Muscle layer of colon (tissue), 2 donors: Measurements from ENCODE around the gene LNPK.
"Not testable (repeated sequence)": the region's sequence is repeated elsewhere in the genome, so short reads cannot be mapped to it uniquely, and the experiment has no call there.

Experiments
- H3K27ac ChIP-seq: one replicate; pipeline ENCODE4 v1.7.0; 2013; ENCODE audit warnings: low read depth, mild to moderate bottlenecking, low read length, moderate library complexity
- H3K27me3 ChIP-seq, 2 donors: one replicate each; pipeline ENCODE4 v1.7.0; 2013; ENCODE audit warnings: low read length in 2 of 2, mild to moderate bottlenecking in 2 of 2; ENCODE audit not compliant: insufficient read depth in 2 of 2, control insufficient read depth in 1 of 2
- H3K36me3 ChIP-seq: one replicate; pipeline ENCODE4 v1.7.0; 2013; ENCODE audit warnings: mild to moderate bottlenecking, low read length; ENCODE audit not compliant: insufficient read depth
- H3K4me1 ChIP-seq: one replicate; pipeline ENCODE4 v1.7.0; 2013; ENCODE audit warnings: mild to moderate bottlenecking, low read length; ENCODE audit not compliant: insufficient read depth
- H3K4me3 ChIP-seq, 2 donors: one replicate each; pipeline ENCODE4 v1.7.0; 2013; ENCODE audit warnings: low read length in 2 of 2, low read depth in 1 of 2, mild to moderate bottlenecking in 1 of 2, moderate library complexity in 1 of 2
- H3K9ac ChIP-seq: one replicate; pipeline ENCODE4 v1.7.0; 2013; ENCODE audit warnings: low read length
- H3K9me3 ChIP-seq: one replicate; pipeline ENCODE4 v1.7.0; 2013; ENCODE audit warnings: mild to moderate bottlenecking, low read length
- donor health status: abdominal sarcoma.
- donor health status: Adenocarcinoma of cecum.

The LNPK gene

DNA sequence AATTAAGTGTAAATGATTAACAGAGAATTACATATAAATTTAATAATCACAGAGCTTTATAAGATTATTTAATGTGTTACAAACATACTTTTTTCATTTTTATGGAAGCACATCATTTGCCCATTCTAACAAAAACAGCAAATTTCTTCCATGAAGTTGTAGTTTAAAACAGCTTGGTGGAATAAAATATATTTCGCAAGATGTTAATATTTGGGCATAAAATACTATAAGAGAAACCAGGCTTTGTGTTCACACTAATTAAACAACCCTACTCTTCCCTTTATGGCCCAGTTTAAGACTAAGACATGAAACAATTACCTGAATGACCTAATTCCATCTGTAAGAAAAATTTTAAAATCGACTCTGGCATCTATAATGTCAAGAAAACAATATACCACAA, 69.4 kb downstream of the LNPK start:
- no peak overlapping the region for H3K9ac ChIP-seq
- H3K9me3 ChIP-seq = no peaks in the 10 kb centered on the region
- no peak overlapping the region for H3K4me3 ChIP-seq
- no peaks in the 10 kb centered on the region for H3K27me3 ChIP-seq
- no peak overlapping the region for H3K27ac ChIP-seq
- peaks cover 14% of the 10 kb centered on the region for H3K36me3 ChIP-seq
- no peaks in the 10 kb centered on the region for H3K4me1 ChIP-seq

DNA sequence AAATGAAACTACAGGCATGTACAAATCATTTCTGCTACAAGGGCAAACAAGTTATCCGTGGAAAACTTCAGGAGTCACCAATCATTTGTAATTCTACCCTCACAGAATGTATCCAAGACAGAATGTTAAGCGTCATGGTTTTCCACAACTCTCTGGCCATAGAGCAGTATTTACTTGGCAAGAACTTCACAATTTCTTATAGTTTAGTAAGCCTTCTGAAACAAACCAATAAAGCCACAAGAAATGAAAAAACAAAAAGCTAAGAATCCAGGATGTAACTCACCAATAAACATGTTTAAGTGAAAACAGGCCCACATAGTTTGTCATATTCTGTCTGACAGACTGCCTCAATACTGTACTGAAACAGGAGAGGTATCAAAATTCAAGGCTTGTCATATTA, 70.3 kb downstream of the LNPK start:
- Histone ChIP-seq H3K9ac (no peak overlapping the region), H3K4me3 (no peak overlapping the region), H3K4me1 (no peaks in the 10 kb centered on the region), H3K36me3 (peaks cover 14% of the 10 kb centered on the region), H3K27ac (no peak overlapping the region), H3K9me3 (no peaks in the 10 kb centered on the region), H3K27me3 (no peaks in the 10 kb centered on the region)

DNA sequence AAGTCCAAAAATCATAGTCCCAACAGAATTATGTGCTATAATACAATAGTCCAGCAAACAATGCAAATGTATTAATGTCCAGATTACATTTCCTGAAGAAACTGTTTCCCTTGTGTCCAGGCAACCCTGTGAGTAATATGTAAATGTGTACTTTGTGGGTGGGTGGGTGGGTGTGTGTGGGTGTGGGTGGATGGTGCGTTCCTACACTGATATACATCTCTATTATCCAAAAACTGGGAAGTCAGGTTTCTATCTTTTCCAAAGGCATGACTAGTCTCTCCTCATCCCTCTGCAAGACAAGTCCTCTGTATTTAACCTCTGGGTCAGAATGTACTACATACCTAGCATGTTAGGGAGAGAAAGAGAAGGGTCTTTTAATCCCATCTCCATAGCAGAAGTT, 71.6 kb downstream of the LNPK start:
- Histone ChIP-seq H3K4me1 (no peaks in the 10 kb centered on the region), H3K4me3 (no peak overlapping the region), H3K27ac (no peak overlapping the region), H3K9ac (no peak overlapping the region), H3K27me3 (no peaks in the 10 kb centered on the region), H3K9me3 (no peaks in the 10 kb centered on the region), H3K36me3 (peaks cover 8% of the 10 kb centered on the region)

DNA sequence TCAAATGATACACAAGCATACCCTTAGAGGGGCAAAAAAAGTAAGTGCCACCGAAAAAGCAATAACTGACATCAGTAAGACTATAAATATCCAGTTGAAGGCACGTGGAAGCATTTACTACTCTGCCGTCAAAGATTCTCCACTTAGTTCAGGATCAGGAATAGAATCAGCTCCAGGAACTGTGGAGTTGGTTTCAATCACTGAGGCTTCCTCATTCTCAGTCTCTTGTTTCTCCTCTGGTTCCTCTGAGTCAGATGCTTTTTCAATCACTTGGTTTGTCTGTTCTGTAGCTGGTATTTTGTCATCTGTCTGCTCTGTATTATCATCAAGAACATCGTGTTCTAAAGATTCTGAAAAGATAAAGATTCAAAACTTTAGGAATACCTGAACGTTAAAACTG, 72.2 kb downstream of the LNPK start:
- Histone ChIP-seq H3K9me3 (no peaks in the 10 kb centered on the region), H3K9ac (no peak overlapping the region), H3K4me1 (no peaks in the 10 kb centered on the region), H3K27me3 (no peaks in the 10 kb centered on the region), H3K36me3 (peaks cover 5% of the 10 kb centered on the region), H3K27ac (no peak overlapping the region), H3K4me3 (no peak overlapping the region)

DNA sequence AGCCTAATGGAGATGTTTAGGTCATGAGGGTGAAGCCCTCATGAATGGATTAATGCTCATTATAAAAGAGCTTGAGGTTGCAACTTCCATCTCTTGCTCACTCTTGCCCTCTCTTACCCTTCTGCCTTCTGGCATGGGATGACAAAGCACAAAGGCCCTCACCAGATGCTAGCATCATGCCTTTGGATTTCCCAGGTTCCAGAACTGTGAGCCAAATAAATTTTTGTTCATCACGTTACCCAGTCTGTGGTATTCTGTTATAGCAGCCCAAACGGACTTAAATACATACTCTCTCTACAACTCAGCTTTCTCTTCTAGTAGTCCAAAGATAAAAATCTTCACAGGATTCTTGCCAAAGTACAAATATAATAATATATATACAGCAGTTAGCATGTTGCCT, 75.8 kb downstream of the LNPK start:
- H3K27ac ChIP-seq = no peak overlapping the region
- no peaks in the 10 kb centered on the region for H3K9me3 ChIP-seq
- H3K36me3 ChIP-seq = no peaks in the 10 kb centered on the region
- H3K27me3 ChIP-seq = no peaks in the 10 kb centered on the region
- no peak overlapping the region for H3K4me3 ChIP-seq
- no peaks in the 10 kb centered on the region for H3K4me1 ChIP-seq
- no peak overlapping the region for H3K9ac ChIP-seq

DNA sequence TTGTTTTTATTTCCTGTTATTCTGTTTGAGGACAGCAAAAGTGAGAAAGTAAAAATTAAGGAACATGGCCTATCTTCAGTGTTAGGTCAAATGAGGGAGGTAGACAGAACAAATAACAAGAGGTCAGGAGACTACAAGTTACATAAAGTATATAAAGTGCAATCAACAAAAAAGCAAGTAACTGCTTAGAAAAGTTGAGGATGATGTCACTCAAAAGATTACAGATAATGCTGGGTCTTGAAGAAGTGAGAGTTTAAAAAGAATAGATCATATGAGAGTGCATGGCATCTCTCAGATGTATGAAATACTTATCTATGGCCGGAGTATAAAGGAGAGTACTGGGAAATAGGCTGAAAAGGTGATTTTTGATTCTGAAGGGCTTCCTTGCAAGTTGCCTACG, 79.9 kb downstream of the LNPK start:
- H3K4me1 ChIP-seq = no peaks in the 10 kb centered on the region

GRCh38 chr2:175918935-175919334, 83.1 kb downstream of the LNPK start:
- no peak overlapping the region for H3K4me3 ChIP-seq
- no peaks in the 10 kb centered on the region for H3K27me3 ChIP-seq
- no peaks in the 10 kb centered on the region for H3K36me3 ChIP-seq
- no peaks in the 10 kb centered on the region for H3K9me3 ChIP-seq
- H3K27ac ChIP-seq = no peak overlapping the region
- no peaks in the 10 kb centered on the region for H3K4me1 ChIP-seq
- no peak overlapping the region for H3K9ac ChIP-seq

More for the DNA sequence above, 79.9 kb downstream of the LNPK start:
- Histone ChIP-seq H3K9ac (no peak overlapping the region), H3K27ac (no peak overlapping the region), H3K27me3 (no peaks in the 10 kb centered on the region), H3K9me3 (no peaks in the 10 kb centered on the region), H3K36me3 (no peaks in the 10 kb centered on the region), H3K4me3 (no peak overlapping the region)

DNA sequence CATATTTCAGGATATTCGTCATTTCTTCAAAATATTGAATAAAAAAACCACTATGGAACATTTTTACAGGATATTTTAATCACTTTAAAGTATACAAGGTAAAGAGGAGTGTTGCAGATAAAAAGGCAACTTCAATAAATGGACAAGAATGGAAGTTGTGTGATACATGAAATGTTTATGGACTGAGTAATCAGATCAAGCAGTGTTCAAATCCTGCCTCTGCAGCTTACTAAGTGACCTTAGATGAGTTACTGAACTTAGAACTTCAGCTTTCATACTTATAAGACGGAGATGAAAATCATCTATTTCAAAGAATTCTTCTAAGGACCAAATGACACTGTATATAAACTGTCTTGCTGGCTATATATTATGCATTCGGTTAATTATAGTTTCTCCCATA, 87.2 kb downstream of the LNPK start:
- Histone ChIP-seq H3K4me1 (no peaks in the 10 kb centered on the region), H3K9me3 (no peaks in the 10 kb centered on the region), H3K27me3 (no peaks in the 10 kb centered on the region), H3K9ac (no peak overlapping the region), H3K27ac (no peak overlapping the region), H3K4me3 (no peak overlapping the region), H3K36me3 (no peaks in the 10 kb centered on the region)

DNA sequence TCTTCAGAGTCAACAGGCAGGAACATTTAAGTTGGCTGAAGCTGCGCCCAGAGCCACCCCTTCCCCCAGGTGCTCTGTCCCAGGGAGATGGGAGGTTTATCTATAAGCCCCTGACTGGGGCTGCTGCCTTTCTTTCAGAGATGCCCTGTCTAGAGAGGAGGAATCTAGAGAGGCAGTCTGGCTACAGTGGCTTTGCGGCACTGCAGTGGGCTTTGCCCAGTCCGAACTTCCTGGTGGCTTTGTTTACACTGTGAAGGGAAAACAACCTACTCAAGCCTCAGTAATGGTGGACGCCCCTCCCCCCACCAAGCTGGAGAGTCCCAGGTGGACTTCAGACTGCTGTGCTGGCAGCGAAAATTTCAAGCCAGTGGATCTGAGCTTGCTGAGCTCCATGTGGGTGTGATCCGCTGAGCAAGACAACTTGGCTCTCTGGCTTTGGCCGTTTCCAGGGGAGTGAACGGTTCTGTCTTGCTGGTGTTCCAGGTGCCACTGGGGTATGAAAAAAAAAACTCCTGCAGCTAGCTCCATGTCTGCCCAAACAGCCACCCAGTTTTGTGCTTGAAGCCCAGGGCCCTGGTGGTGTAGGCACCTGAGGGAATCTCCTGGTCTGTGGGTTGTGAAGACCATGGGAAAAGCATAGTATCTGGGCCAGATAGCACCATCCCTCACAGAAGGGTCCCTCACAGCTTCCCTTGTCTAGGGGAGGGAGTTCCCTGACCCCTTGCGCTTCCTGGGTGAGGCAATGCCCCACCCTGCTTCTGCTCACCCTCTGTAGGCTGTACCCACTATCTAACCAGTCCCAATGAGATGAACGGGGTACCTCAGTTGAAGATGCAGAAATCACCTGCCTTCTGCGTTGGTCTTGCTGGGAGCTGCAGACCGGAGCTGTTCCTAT, 88.0 kb downstream of the LNPK start:
- not testable (repeated sequence) for H3K36me3 ChIP-seq, H3K27me3 ChIP-seq, H3K9ac ChIP-seq

DNA sequence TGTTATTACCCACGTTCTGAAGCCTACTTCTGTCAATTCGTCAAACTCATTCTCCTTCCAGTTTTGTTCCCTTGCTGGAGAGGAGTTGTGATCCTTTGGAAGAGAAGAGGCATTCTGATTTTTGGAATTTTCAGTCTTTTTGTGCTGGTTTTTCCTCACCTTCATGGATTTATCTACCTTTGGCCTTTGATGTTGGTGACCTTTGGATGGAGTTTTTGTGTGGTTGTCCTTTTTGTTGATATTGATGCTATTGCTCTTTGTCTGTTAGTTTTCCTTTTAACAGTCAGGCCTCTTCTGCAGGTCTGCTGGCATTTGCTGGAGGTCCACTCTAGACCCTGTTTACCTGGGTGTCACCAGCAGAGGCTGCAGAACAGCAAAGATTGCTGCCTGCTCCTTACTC, 88.8 kb downstream of the LNPK start:
- H3K27me3 ChIP-seq, H3K4me3 ChIP-seq, H3K4me1 ChIP-seq, H3K9ac ChIP-seq, H3K9me3 ChIP-seq, H3K27ac ChIP-seq, H3K36me3 ChIP-seq: not testable (repeated sequence)

More for the DNA sequence above, 88.0 kb downstream of the LNPK start:
- not testable (repeated sequence) for H3K4me3 ChIP-seq, H3K9me3 ChIP-seq, H3K4me1 ChIP-seq, H3K27ac ChIP-seq

GRCh38 chr2:175904035-175904434, 98.0 kb downstream of the LNPK start:
- H3K4me3 ChIP-seq = no peak overlapping the region
- H3K9ac ChIP-seq = no peak overlapping the region
- no peaks in the 10 kb centered on the region for H3K36me3 ChIP-seq
- no peaks in the 10 kb centered on the region for H3K9me3 ChIP-seq
- no peaks in the 10 kb centered on the region for H3K4me1 ChIP-seq
- H3K27me3 ChIP-seq = no peaks in the 10 kb centered on the region
- H3K27ac ChIP-seq = no peak overlapping the region

GRCh38 chr2:175903384-175903936, 98.6 kb downstream of the LNPK start:
- no peaks in the 10 kb centered on the region for H3K36me3 ChIP-seq
- no peaks in the 10 kb centered on the region for H3K4me1 ChIP-seq
- no peaks in the 10 kb centered on the region for H3K9me3 ChIP-seq
- H3K4me3 ChIP-seq = no peak overlapping the region
- no peaks in the 10 kb centered on the region for H3K27me3 ChIP-seq
- no peak overlapping the region for H3K9ac ChIP-seq
- no peak overlapping the region for H3K27ac ChIP-seq
